Activated naive CD4-positive, alpha-beta T cell treated with anti-CD3 and anti-CD28 coated beads, Interleukin-2, amount 50 U/mL, for 16 hours (primary cell): ENCODE results near the gene ST6GALNAC3.

ENCODE experiments used
- DNase-seq: peaks from one replicate; pipeline ENCODE4 v3.0.0-alpha.2; 2020

Gene ST6GALNAC3

GRCh38 chr1:76371941-76372340, 297.4 kb downstream of the ST6GALNAC3 start:
- DNase-seq = no peak

GRCh38 chr1:76374086-76374485, 299.5 kb downstream of the ST6GALNAC3 start:
- no peak for DNase-seq

DNA sequence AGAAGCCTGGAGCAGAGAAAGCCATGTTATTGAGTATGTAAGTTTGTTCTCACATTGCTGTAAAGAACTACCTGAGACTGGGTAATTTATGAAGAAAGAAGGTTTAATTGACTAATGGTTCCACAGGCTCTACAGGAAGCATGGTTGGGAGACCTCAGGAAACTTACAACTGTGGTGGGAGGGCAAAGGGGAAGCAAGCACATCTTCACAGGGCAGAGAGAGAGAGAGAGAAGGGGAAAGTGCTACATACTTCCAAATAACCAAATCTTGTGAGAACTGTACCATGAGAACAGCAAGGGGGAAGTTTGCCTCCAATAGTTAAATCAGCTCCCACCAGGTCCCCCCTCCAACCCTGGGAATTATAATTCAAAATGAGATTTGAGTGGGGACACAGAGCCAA, 302.7 kb downstream of the ST6GALNAC3 start:
- DNase-seq = no peak

- DNase-seq = no peak
Measured at GRCh38 chr1:76379506-76379905, 305.0 kb downstream of the ST6GALNAC3 start.

DNA sequence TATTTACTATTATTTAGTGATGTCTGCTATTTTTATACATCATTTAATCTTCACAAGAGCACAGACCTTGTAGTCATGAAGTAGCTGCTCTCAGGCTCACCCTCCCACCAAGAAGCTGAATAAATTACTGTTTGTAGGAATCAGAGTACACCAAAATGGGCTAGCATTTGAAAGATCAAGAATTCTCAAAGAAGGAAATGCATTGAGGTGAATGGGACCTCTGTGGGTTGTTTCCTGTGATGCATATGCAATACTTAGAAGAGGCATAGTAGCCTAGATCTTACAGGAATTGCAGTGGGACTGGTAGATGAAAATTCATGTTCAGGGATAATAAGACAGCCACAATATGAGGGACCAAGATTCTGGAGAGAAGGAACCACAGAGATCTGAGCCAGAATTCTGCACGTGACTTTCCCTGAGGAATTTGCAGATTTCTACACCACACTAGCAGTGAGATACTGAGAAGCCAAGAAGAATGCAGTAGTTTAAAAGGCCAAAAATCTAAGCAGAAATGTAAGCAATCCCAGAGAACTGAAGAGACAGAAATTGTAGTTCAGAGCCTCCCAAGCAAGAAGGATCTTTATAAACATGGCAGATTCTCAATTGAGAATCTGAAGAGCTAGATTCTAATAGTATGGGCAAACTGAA, 307.0 kb downstream of the ST6GALNAC3 start:
- DNase-seq = no peak

DNA sequence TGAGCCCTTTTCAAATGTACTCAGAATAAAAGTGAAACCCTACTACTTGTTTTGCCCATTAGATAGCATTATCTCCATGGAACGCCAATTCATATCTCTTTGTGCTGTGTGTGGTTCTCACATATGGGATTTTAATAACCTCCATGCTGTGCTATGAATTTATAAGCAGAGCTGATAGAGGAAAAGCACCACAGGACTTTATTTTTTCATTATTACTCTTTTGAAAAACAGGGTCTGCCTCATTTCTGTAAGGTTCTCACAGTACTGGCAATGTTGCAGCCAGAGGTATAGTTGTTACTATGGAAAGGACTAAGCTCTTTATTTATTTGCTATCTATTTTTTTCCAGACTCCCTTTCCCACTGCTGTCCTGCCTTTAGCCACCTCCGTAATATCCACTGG, 313.7 kb downstream of the ST6GALNAC3 start:
- no peak for DNase-seq

GRCh38 chr1:76390456-76390855, 315.9 kb downstream of the ST6GALNAC3 start:
- no peak for DNase-seq

DNA sequence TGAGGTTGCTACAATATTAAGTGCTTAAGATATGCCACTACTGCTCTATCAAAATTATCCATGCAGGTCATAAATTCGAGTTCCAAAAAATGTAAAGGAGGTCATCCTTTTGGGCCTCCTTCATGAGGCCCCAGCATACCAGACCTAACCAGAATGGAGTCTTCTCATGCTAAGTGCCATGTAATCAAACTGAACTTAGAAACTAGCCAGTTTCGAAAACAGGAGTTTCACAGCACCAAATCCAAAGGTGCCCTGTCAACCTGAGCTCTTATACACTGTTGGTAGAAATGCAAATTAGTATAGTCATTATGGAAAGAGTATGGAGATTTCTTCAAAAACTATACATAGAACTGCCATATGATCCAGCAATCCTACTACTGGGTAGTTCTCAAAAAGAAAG, 320.5 kb downstream of the ST6GALNAC3 start:
- DNase-seq = no peak

DNA sequence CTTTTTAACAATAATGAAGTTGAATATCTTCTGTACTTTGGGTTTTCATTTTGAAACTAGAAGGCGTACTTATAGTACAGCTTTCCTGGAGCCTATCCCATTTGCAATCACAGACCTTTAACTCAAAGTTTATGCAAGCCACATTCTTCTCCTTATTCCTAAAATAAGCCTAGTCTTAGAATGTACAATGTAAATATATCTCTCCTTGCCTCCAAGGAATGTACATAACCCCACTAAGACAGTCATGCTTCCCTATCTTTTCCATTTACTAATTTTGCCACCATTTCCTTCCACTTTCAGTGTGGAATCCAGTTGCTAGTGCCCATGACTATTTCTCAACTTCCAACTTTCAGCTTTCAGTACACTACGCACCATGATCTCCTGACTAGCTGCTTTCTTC, 327.6 kb downstream of the ST6GALNAC3 start:
- DNase-seq = no peak

GRCh38 chr1:76408303-76408702, 333.8 kb downstream of the ST6GALNAC3 start:
- no peak for DNase-seq

GRCh38 chr1:76410499-76410898, 336.0 kb downstream of the ST6GALNAC3 start:
- DNase-seq = no peak

DNA sequence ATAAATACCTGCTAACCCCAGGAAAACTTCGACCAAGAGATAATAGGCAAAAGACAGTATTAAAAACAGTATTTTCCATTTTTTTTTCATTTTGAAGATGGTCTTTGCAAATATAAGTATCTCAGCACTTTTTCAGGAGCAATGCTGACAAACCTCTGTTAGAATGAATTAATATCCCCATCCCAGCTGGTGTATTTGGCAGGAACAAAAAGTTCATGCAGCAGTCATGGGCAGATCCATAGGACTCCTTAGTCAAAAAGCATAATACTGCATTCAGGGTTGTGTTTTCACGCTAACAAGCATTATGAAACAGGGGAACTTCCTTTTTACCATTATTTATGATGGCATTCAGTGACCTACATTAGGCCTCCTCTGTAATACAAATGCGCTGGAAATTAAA, 344.0 kb downstream of the ST6GALNAC3 start:
- no peak for DNase-seq

- no peak for DNase-seq
Measured at GRCh38 chr1:76419603-76420002, 345.1 kb downstream of the ST6GALNAC3 start.

- no peak for DNase-seq
Measured at GRCh38 chr1:76425201-76426145, 350.9 kb downstream of the ST6GALNAC3 start.

DNA sequence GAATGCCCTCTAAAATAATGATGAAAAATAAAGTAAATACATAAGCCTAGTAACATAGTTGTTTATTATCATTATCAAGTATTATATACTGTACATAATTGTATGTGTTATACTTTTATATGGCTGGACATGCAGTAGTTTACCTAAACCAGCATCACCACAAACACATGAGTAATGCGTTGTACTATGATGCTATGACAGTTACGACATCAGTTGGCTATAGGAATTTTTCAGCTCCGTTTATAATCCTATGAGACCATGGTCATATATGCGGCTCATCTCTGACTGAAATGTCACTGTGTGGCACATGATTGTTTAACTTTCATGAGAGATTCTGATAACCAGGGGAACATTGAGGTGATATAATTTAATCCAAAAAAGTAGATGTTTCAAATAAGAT, 352.1 kb downstream of the ST6GALNAC3 start:
- no peak for DNase-seq

GRCh38 chr1:76428028-76428427, 353.5 kb downstream of the ST6GALNAC3 start:
- no peak for DNase-seq

GRCh38 chr1:76430531-76430930, 356.0 kb downstream of the ST6GALNAC3 start:
- DNase-seq = no peak

GRCh38 chr1:76433526-76433925, 359.0 kb downstream of the ST6GALNAC3 start:
- no peak for DNase-seq

- no peak for DNase-seq
Measured at GRCh38 chr1:76443217-76443616, 368.7 kb downstream of the ST6GALNAC3 start.

GRCh38 chr1:76444773-76445172, 370.2 kb downstream of the ST6GALNAC3 start:
- no peak for DNase-seq

DNA sequence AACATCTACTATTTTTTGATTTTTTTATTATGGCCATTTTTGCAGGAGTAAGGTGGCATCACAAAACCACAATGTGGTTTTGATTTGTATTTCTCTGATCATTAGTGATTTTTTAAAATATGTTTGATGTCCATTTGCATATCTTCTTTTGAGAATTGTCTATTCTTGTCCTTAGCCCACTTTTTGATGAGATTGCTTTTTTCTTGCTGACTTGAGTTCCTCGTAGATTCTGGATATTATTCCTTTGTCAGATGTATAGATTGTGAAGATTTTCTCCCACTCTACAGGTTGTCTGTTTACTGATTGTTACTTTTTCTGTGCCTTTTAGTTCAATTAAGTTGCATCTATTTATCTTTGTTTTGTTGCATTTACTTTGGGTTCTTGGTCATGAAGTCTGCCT, 375.7 kb downstream of the ST6GALNAC3 start:
- no peak for DNase-seq

DNA sequence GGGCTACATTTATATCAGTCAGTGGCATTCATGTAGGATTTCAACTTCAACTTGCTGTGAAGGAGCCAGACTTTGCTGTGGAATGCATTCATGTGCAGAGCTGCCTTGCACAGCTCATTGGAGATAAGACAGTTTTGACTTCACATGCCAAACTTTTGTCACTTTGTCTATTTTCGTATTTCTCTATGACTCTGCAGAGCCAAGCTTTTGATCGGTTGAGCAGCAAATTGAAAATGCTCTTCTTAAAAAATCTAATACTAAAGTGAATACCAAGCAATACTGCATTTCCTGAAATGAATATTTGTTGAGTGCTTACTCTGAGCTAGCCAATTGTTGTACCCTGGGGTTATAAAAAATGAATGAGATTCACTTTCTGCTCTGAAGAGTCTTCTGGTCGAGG, 388.7 kb downstream of the ST6GALNAC3 start:
- DNase-seq = no peak

GRCh38 chr1:76463849-76464248, 389.3 kb downstream of the ST6GALNAC3 start:
- no peak for DNase-seq

DNA sequence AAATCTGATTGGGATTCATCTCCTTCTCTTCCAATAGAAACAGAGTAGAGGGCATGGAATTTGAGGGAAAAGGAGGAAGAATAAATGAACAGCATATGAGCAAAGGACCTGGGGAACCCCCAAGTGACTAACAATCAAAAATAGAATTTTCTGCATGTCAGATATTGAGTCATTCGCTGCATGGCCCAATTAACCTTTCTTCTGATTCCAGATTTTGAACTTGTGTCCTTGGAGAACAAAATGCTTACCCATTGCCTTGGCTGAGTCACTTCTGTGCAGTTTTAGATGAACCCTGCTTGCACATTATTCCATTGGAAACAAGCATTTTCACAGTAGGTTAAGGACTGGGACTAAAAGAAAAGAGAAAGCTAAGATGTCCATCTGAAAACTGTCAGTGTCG, 390.5 kb downstream of the ST6GALNAC3 start:
- DNase-seq = no peak
